ENCODE measurements around the gene TSG101.

TSG101 gene

DNA sequence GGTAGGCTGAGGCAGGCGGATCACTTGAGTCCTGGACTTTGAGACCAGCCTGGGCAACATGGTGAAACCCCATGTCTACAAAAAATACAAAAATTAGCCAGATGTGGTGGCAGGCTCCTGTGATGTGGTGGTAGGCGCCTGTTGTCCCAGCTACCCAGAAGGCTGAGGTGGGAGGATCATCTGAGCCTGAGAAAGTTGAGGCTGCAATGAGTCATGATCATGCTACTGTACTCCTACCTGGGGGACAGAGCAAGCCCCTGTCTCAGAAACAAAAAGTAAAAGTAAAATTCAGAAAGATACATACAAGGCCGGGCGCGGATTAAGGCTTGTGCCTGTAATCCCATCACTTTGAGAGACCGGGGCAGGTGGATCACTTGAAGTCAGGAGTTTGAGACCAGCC lies 64.8 kb downstream of the TSG101 start:
- Histone ChIP-seq H3K9me3 (ENCODE audit: control insufficient read depth, low read length) (no peaks in the 10 kb centered on the region), H3K4me3 (ENCODE audit: low read length) (no peak overlapping the region), H3K4me1 (ENCODE audit: control insufficient read depth, insufficient read depth, low read length) (no peaks in the 10 kb centered on the region), H3K9ac (ENCODE audit: low read length) (no peak overlapping the region), H3K27me3 (replicated peaks; ENCODE audit: control insufficient read depth, insufficient read depth, low read length) (no peaks in the 10 kb centered on the region), H3K36me3 (ENCODE audit: control insufficient read depth, insufficient read depth, low read length, severe bottlenecking) (no peaks in the 10 kb centered on the region)
- no peak for DNase-seq (ENCODE audit: low read depth)

DNA sequence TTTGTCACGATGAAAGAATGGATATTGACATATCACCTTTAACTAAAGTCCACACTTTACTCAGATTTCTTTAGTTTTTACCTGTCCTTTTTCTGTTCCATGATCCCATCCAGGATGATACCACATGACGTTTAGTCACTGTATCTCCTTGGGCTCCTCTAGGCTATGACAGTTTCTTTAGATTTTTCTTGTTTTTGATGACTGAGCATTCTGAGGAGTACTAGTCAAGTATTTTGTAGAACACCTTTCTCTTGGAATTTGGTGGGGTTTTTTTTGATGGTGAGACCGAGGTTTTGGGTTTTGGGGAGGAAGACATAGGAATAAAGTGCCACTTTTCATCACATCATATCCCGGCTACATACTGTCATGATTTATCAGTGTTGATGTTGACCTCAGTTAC lies 67.1 kb downstream of the TSG101 start:
- H3K9me3 ChIP-seq (ENCODE audit: control insufficient read depth, low read length), result no peaks in the 10 kb centered on the region

DNA sequence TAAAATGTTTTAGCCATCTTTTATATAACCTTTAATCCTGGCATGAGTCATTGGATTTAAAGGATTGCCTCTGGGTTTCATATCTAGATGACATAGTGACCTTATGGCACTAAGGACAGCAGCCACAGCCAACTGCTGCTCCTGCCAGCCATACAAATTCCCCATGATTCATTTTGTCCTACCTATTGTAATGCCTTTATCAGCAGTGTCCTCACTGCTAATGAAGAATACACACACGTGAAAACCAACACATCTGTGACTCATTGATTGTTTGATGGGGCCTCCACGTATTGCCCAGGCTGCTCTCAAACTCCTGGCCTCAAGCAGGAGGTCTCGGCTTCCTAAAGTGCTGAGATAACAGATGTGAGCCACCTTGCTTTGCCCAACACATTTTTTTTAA lies 69.3 kb downstream of the TSG101 start:
- no peak for DNase-seq (ENCODE audit: low read depth)
- H3K27me3 ChIP-seq (replicated peaks; ENCODE audit: control insufficient read depth, insufficient read depth, low read length), result peaks cover 3% of the 10 kb centered on the region
- no peak overlapping the region for H3K4me3 ChIP-seq (ENCODE audit: low read length)
- H3K4me1 ChIP-seq (ENCODE audit: control insufficient read depth, insufficient read depth, low read length), result no peaks in the 10 kb centered on the region
- H3K9ac ChIP-seq (ENCODE audit: low read length), result no peak overlapping the region
- no peaks in the 10 kb centered on the region for H3K36me3 ChIP-seq (ENCODE audit: control insufficient read depth, insufficient read depth, low read length, severe bottlenecking)
- no peaks in the 10 kb centered on the region for H3K9me3 ChIP-seq (ENCODE audit: control insufficient read depth, low read length)

More for the DNA sequence above, 67.1 kb downstream of the TSG101 start:
- no peak overlapping the region for H3K9ac ChIP-seq (ENCODE audit: low read length)
- H3K27me3 ChIP-seq (replicated peaks; ENCODE audit: control insufficient read depth, insufficient read depth, low read length), result peaks cover 3% of the 10 kb centered on the region
- H3K4me1 ChIP-seq (ENCODE audit: control insufficient read depth, insufficient read depth, low read length), result no peaks in the 10 kb centered on the region
- DNase-seq (ENCODE audit: low read depth), result no peak
- no peak overlapping the region for H3K4me3 ChIP-seq (ENCODE audit: low read length)
- no peaks in the 10 kb centered on the region for H3K36me3 ChIP-seq (ENCODE audit: control insufficient read depth, insufficient read depth, low read length, severe bottlenecking)

DNA sequence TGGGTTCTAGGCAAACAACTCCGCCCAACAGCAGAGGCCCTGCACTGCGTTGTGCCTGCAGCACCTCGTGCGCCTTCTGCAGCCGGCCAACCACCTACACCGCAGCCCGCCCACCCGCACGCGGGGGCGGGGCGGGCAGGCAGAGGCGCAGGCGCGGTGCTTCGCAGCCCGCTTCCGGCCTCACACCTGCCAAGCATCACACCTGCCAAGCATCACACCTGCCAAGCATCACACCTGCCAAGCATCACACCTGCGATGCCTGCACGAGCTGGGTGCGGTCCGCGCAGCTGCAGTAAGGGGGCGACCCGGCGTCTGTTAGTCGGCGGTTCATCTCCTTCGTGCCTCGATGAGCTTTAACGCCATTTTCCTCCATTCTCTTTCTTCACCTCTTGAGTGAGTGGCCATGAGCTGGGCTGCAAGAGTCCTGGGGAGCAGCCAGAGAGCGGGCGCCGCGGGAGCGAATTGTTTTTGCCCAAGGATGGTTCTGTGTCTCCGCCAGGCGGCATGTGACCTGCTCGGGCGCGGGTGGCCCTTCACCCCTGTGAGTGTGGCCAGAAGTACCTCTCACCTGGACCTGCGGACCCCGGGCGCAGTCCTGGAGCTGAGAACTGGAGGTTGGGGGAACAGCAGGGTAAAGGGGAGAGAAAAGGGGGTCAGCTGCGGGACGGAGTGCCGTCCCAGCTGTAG lies 70.9 kb downstream of the TSG101 start, which contains the start of gene LDHAL6A:
TSS of gene LDHAL6A (plus strand) at position 171 of the 687 bp plus-strand sequence. CDS start 825 bp downstream, outside the sequence.
- Histone ChIP-seq H3K9ac (ENCODE audit: low read length) (no peak within 1 kb of the TSS), H3K27me3 (replicated peaks; ENCODE audit: control insufficient read depth, insufficient read depth, low read length) (peaks cover 3% of the 10 kb centered on the region), H3K9me3 (ENCODE audit: control insufficient read depth, low read length) (no peaks in the 10 kb centered on the region), H3K4me1 (ENCODE audit: control insufficient read depth, insufficient read depth, low read length) (no peaks in the 10 kb centered on the region), H3K4me3 (ENCODE audit: low read length) (no peak within 1 kb of the TSS), H3K36me3 (ENCODE audit: control insufficient read depth, insufficient read depth, low read length, severe bottlenecking) (no peaks in the 10 kb centered on the region)
- no peak for DNase-seq (ENCODE audit: low read depth)

DNA sequence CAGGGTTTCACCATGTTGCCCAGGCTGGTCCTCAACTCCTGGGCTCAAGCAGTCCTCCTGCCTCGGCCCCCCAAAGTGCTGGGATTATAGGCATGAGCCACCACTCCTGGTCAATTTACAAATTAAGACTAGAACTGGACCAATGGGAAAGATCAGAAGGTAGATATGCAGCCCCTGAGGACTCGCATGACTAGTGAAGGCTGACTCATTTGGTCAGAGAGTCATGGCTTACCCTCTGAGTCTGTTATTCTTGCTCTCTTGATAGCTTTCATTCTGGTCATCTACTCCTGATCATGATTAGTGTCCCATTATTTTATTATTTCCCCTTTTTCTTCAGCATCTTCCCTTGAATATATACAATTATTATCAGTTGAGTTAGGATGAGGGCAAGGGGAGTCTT lies 73.8 kb downstream of the TSG101 start:
- H3K9ac ChIP-seq (ENCODE audit: low read length), result no peak overlapping the region
- H3K36me3 ChIP-seq (ENCODE audit: control insufficient read depth, insufficient read depth, low read length, severe bottlenecking), result no peaks in the 10 kb centered on the region
- DNase-seq (ENCODE audit: low read depth), result peak; percentile 19
- no peaks in the 10 kb centered on the region for H3K9me3 ChIP-seq (ENCODE audit: control insufficient read depth, low read length)
- H3K4me3 ChIP-seq (ENCODE audit: low read length), result no peak overlapping the region
- H3K27me3 ChIP-seq (replicated peaks; ENCODE audit: control insufficient read depth, insufficient read depth, low read length), result peaks cover 3% of the 10 kb centered on the region
- H3K4me1 ChIP-seq (ENCODE audit: control insufficient read depth, insufficient read depth, low read length), result no peaks in the 10 kb centered on the region

DNA sequence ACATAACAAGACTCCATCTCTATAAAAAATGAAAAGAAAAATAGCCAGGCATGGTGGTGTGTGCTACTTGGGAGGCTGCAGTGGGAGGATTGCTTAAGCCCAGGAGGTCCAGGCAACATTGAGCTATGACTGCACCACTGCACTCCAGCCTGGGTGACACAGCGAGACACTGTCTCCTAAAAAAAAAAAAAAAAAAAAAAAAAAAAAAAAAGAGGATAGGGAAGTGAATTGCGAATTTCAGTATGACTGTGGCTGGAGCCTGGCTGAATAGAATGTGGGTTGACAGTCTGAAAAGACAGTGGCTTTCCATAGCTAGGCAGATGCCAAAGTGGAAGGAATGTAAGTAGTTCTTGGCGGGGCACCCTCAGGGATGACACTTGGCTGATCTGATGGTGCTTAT lies 77.5 kb downstream of the TSG101 start:
- no peaks in the 10 kb centered on the region for H3K4me1 ChIP-seq (ENCODE audit: control insufficient read depth, insufficient read depth, low read length)
- H3K4me3 ChIP-seq (ENCODE audit: low read length), result no peak overlapping the region
- no peaks in the 10 kb centered on the region for H3K9me3 ChIP-seq (ENCODE audit: control insufficient read depth, low read length)
- no peaks in the 10 kb centered on the region for H3K36me3 ChIP-seq (ENCODE audit: control insufficient read depth, insufficient read depth, low read length, severe bottlenecking)
- H3K9ac ChIP-seq (ENCODE audit: low read length), result no peak overlapping the region
- DNase-seq (ENCODE audit: low read depth), result no peak
- peaks cover 3% of the 10 kb centered on the region for H3K27me3 ChIP-seq (replicated peaks; ENCODE audit: control insufficient read depth, insufficient read depth, low read length)

DNA sequence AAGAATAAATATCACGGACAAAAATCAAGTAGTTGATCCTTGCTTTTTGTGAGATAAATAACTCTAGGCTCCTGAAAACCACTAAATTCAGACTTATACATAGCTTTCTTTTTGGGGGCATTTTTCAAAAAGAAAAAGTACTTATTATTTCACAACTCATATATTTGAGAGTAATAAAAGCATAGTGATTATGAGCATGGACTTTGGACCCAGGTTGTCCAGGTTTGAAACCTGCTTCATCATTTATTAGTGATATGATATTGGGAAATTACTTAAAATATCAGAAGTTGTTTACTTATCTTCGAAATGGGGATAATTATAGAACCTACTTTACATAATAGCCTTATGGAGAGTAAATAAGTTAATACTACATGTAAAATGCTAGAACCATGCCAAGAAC lies 88.1 kb downstream of the TSG101 start:
- H3K9ac ChIP-seq (ENCODE audit: low read length), result no peak overlapping the region
- H3K4me1 ChIP-seq (ENCODE audit: control insufficient read depth, insufficient read depth, low read length), result no peaks in the 10 kb centered on the region
- no peaks in the 10 kb centered on the region for H3K27me3 ChIP-seq (replicated peaks; ENCODE audit: control insufficient read depth, insufficient read depth, low read length)
- DNase-seq (ENCODE audit: low read depth), result no peak
- H3K4me3 ChIP-seq (ENCODE audit: low read length), result no peak overlapping the region
- H3K9me3 ChIP-seq (ENCODE audit: control insufficient read depth, low read length), result no peaks in the 10 kb centered on the region
- H3K36me3 ChIP-seq (ENCODE audit: control insufficient read depth, insufficient read depth, low read length, severe bottlenecking), result no peaks in the 10 kb centered on the region
